GM20431 (cell line): ENCODE measurements around the gene RPS27.

Experiments
- in situ Hi-C: fragments of 300-500 bp; cut with MseI, MboI; formaldehyde crosslinking; loops from one replicate; pipeline ENCODE4 v1.15.0; 2020; ENCODE audit warnings: low sequenced_read_pairs; ENCODE audit not compliant: unreplicated experiment

RPS27 gene

DNA sequence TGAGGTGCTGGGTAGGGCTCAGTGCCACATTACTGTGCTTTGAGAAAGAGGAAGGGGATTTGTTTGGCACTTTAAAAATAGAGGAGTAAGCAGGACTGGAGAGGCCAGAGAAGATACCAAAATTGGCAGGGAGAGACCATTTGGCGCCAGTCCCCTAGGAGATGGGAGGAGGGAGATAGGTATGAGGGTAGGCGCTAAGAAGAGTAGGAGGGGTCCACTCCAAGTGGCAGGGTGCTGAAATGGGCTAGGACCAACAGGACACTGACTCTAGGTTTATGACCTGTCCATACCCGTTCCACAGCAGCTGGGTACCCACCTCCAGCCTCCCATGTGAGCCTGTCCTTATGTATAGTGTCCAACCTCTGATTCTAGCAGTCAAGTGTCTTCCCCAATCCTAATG is 31.1 kb upstream of the RPS27 start:
- in situ Hi-C loops = no loop called here

DNA sequence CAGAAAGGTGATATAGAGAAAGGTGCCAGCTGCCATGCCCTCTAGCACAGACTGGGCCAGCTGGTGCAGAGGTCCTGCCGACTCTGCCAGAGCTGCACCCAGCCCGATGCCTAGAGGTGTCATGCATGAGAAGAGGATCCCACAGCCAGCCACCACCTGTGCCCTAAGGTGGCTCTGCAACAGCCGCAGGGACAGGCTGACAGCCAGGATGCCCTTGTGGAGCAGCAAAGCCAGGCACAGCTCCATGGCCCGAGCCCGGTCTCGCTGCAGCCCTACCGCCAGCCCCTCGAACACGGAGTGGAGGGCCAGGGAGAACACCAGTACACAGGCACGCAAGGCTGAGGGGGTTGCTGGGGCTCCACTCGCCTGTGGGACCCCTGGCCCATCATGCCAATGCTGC is 30.4 kb upstream of the RPS27 start:
- in situ Hi-C loops = no loop called here

DNA sequence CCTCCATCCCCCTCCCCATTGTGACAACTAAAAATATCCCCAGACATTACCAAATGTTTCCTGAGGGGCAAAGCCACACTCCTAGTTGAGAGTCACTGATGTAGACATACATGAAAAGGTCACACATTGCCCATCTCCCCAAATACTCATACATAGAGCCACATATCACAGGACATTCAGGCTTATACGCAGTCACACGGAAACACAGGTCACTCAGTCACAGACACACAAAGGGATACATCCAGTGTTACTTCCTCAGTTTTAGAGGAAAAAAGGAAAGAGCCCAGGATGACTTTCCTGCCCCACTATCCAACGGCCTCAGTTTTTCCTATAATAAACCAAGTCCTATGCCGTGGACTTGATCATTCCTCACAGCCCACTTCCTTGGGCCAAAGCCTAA is 29.1 kb upstream of the RPS27 start:
- in situ Hi-C loops = no loop called here

DNA sequence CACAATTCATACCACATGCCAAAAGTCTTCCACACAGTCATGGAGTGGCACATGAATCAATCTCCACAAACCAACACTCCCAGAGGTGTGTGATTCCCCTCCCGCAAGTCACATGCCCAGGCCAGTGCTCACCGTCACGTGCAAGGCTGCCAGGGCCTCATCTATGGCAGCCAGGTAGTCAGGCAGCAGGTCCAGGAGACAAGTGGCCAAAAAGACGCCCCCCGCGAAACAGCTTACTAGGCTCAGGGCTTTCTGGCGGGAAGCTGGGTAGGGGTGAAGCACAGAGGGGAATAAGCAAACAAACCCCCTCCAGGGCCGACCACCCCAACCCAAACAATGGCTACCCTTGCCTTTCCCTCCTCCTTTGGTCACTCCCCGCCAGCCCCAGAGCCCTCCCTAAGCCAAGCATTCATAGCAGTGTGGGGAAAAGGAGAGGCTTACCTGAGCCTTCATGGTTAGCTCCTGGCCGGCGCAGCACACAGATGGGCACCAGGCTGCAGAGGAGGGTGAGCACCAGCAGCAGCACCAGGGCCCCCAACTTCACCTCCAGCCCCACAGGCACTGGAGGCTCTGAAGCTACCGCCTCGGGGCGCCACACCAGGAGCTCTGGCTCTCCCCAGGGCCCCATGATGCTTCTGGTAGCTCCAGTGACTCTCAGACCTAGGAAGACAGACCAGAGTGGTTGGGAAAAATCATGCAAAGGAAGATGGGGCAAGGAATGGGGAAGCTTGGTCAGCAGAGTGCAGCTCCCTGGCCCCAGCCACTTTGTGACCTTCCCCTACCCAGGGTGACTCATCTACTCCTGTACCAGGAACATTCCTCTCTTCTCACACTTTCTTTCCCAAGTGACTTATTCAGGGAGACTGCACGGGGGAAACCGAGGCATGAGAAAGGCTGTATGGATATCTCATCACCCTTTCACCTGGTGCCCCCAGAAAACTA is 28.2 kb upstream of the RPS27 start:
- in situ Hi-C loops = no loop called here

DNA sequence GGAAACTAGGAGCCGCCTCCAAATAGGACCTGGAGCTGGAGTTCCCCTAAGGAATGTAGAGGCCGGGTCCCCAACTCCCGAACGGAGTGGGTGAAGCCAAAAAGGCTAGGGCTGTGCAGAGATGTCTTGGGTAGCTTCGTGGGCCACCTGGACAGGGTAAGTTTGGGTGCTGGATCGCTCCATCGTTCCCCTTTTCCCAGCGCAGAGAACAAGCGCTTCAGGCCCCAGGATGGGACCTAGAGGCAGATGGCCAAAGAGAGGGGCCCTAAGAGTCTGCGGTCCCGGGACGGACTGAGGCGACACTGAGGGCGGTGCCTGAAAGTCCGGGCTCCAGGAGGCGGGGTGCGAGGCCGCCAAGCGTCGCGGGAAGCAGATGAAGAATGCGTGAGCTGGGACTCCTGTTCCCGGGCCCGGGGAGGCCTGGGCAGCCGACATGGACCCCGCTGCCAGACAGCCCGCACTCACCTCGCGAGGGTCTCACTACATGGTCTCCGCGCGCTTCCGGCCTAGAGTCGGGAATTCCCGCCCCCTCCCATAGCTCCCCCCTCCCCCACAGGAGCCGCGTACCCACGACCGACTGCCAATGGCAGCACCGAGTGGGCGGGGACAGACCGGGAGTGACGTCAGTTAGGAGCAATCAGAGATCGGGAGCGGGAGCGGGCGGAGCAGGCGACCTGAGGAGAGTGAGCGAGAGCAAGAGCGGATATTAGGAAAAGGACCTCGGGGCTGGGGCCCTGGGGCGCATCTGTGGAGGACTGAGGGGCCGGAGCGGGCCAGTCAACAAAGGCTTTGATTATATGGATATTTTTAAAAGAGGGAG is 27.3 kb upstream of the RPS27 start, which contains the start of gene SLC39A1:
TSS of gene SLC39A1 (minus strand) at position 508 of the 820 bp plus-strand sequence. CDS start 822 bp downstream, outside the sequence.
- in situ Hi-C loops = no loop called here

DNA sequence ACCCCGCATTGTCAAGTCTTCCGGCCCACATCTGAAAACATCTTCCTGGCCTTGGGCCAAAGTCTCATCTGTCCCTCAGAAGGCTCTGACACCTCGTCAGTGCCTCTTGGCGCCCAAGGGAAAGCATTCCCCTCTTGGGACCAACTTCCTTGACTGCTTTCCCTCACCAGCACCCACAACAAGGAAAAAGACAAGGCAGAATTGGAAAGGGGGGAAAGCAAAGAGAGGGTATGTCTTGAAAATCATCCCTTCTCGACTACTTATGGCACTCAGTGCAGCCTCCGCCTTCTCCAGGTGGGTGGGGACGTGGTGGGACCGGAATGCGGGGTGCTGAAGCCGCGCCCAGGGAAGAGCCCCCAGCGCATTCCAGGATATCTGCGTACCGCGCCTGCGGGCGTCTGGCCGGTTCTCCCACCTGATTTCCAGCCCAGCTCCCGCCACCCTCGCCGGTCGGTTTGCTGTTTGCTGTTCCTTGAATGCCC is 26.7 kb upstream of the RPS27 start:
- in situ Hi-C loops = no loop called here

DNA sequence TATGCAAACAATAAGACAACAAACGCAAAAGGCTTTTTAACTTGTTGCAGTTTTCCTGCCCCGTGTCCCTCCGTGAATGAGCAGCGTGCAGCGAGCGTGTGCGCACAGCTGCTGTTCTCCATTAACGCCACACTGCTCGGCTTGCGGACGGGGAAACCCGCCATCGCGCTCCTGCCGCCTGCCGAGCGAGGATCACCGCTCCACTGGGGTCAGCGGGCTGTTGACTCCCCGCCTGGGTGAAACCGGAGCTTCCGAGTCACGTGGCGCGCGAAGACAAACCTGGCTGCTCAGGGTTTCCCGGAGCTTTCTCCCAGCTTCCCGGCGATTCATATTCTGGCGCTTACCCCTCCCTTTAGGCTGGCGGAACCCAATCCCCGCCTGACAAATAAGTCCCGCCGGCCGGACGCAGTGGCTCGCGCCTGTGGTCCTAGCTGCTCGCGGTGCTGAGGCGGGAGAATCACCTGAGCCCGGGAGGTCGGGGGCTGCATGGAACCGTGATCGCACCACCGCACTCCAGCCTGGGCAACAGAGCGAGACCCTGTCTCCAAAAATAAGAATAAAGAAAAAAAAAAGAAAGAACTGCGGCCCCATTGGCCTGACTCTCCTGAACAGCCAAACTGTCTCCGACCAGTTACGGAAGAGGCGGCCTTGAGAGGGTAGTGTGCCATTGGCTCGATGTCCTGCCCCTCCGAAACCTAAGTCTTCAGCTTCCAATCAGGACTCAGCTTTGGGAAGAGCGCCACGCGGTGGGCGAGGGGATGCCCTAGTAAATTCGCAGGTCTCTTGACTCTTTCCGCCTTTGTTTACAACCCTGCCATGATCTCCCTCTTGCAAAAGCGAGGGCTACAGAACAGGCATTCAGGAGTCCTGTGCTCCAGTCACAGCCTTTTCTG is 23.2 kb upstream of the RPS27 start, which contains the start of gene CREB3L4:
TSS of gene CREB3L4 (plus strand) at position 796 of the 893 bp plus-strand sequence. CDS start 624 bp downstream, outside the sequence.
- in situ Hi-C loops = no loop called here

DNA sequence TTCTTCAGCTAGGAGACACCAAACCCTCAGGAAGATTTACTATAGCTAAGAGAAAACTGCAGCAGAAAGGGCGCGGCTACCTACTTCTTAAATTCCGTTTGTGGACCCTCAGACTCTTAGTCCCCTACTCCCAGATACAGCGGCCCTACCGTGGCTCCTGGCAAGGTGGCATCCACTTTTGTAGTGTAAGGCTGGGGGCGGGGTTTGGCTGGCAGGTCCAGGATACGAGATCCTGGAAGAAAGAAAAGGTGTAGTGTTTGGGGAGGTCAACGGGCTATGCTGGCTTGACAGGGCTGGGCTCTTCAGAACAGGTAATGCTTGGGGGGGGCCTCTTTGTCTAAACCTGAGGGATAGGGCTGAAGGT is 22.6 kb upstream of the RPS27 start:
- in situ Hi-C loops = no loop called here

DNA sequence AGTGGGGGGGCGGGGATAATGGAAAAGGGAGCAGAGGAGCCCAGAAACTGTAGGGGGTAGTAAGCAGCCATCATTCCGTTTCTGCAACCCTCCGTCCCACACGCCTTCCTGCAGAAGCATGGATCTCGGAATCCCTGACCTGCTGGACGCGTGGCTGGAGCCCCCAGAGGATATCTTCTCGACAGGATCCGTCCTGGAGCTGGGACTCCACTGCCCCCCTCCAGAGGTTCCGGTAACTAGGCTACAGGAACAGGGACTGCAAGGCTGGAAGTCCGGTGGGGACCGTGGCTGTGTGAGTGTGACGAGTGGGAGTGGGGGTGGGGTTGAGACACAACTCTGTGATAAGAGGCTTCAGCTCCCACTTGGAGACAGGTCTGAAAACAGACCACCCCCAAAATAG is 22.2 kb upstream of the RPS27 start:
- in situ Hi-C loops = no loop called here

DNA sequence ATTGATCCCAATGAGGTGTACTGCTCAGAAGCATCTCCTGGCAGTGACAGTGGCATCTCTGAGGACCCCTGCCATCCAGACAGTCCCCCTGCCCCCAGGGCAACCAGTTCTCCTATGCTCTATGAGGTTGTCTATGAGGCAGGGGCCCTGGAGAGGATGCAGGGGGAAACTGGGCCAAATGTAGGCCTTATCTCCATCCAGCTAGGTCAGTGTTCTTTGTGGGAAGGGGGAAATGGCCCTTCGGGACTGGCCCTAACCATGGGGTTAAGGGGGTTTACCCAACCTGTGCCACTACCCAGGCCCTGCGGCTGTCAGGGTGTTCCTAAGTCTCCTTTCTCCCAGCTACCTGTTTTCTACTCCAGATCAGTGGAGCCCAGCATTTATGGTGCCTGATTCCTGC is 21.6 kb upstream of the RPS27 start:
- in situ Hi-C loops = no loop called here

DNA sequence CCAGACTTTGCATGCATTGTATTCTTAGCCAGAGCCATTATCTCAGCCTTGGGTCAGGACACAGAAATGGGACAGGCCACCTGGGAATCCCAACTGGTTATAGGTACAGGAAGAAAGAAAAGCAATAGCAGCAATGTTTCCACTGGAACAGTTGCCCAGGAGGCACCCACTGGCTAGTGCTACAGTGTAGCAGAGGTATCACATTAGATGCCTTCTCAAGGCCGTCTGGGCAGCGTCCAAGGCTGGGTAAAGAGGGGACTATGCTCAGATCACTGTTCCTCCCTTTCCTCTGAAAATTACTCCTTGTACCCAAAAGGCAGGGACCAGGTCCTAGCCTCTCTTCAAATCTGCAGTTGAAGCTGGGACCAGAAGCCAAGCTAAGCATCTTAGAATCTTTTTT is 20.2 kb upstream of the RPS27 start:
- in situ Hi-C loops = no loop called here

DNA sequence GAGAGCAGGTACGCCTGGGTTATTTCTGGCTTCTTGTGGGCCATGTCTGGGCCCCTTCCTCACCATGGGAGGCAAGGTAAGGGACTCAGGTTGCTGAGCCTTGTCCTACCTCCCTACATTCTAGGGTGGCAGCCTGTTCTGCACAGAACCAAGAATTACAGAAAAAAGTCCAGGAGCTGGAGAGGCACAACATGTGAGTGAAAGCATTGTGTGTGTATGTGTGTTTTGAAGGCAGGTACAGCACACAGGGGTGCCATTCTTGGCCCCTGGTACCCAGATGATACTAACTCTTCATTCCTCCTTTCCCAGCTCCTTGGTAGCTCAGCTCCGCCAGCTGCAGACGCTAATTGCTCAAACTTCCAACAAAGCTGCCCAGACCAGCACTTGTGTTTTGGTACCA is 17.5 kb upstream of the RPS27 start:
- in situ Hi-C loops = no loop called here

DNA sequence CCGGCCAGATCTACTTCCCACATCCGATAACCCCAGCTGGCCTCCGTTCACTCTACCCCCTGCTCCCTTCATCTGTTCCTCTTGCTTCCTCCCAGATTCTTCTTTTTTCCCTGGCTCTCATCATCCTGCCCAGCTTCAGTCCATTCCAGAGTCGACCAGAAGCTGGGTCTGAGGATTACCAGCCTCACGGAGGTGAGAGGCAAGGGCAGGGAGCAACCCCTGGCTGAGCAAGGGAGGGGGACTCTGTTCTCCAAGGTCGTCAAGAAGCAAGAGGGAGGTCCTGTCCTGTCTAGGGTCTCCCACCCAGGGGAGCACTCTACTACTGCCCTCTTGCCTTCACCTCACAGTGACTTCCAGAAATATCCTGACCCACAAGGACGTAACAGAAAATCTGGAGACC is 17.0 kb upstream of the RPS27 start:
- in situ Hi-C loops = no loop called here

DNA sequence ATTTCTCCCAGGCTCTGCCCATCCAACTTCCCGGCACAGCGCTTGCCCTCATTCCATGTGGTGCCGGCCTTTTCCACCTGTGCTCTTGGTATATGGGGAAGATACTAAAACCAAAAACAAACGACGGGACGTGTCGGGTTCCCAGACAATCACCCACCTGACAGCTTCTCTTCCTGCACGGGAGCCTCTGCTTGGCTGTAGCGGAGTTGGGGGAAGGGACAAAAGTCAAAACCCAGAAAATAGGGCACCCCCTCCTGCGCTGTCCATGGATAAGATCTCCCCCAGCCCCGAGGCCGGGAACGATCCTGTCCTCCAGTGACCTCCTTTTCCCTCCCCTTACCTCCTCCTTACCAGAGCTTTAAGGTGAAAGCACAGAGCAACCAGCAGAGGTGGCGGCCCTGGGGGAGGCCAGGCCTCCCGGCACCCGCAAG is 13.7 kb upstream of the RPS27 start:
- in situ Hi-C loops = loop anchor here (25.0 kb wide), 1 partner anchor 315 kb away; the partner anchor contains the start of genes ILF2 and SNAPIN

DNA sequence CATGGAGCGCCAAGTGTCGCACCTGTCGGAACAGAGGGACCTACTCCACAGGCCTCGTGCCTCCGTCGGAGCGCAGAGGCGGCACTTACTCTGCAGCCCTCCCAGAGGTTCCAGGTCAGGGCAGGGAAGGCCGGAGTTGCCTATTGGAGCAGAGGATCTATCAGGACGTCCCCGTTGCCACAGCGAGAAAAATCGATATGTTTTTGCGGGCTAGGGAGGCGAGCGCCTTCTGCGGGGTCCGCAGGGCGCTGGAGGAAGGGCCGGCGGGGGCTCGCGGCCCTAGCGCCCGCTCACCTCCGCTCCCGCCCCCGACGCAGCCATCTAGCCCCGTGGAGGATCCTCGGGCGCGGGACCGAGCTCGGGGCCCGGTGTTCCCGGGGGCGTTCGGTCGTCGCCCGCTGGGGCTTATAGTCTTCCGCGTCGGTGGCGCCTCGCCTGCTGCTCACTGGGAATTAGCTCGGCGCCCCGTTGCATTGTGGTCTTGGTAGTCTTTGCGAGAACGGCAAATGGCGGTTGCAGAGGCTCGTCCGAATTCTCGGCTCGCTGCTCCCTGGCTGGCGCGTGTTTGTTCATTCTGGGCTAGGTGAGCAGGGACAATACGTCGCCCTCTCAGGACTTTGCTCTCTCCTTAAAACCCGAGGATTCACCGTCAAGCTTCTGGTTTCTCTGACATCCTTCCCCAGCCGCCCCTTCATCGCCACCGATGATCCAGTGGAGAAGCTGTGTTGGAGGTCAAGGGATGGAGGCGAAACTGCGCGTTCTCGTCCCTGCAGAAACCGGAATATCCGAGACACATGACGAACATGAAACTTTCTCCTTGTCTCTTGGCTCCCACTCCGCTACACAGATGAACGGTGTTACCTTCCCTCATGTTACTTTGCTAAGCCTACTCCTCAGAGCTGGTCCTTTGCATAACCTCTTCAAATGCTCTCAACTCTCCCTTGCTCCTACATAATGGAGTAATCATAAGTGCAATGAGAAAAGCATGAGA is 13.0 kb upstream of the RPS27 start, which contains the start of gene JTB:
TSS of gene JTB (minus strand) at position 425 of the 991 bp plus-strand sequence. CDS start at position 3, 422 bp downstream.
- in situ Hi-C loops = loop anchor here (25.0 kb wide), 1 partner anchor 315 kb away; the partner anchor contains the start of genes ILF2 and SNAPIN

DNA sequence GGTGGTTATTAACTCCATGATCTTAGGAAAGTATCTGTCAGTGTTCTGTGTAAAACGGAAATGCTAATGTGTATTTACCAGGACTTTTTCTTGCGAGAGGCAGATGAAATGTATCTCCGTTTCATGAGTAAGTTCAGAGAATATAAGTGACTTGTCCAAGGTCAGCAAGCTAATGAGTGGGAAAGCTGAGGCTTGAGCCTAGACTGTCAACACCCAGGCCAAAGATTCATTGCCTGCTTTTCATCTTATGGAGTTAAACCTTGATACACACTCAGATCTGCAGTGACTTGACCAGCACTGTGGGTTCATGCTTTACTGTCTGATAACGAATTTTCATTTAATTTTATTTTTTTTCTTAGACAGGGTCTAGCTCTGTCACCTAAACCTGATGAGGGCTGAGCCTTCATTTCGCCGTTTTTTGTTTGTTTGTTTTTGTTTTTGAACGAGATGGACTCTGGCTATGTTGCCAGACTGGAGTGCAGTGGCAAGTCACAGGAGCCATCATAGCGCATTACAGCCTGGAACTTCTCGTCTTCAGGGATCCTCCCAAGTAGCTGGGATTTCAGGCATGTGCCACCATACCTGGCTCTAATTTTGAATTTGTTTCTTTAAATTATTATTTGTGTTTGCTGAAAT is 12.2 kb upstream of the RPS27 start:
- in situ Hi-C loops = loop anchor here (25.0 kb wide), 1 partner anchor 316 kb away; the partner anchor contains the start of genes ILF2 and SNAPIN

DNA sequence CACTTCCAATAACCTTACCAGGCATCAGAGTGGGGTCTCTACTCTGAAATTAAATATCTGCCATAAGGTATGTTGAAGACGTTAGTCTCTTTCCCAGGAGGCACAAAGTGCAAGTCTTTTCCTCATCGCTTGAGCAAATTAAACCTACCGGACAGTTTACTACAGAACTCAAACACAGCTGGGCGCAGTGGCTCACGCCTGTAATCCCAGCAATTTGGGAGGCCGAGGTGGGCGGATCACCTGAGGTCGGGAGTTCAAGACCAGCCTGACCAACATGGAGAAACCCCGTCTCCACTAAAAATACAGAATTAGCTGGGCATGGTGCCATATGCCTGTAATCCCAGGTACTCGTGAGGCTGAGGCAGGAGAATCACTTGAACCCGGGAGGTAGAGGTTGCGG is 11.5 kb upstream of the RPS27 start:
- in situ Hi-C loops = loop anchor here (25.0 kb wide), 1 partner anchor 317 kb away; the partner anchor contains the start of genes ILF2 and SNAPIN

DNA sequence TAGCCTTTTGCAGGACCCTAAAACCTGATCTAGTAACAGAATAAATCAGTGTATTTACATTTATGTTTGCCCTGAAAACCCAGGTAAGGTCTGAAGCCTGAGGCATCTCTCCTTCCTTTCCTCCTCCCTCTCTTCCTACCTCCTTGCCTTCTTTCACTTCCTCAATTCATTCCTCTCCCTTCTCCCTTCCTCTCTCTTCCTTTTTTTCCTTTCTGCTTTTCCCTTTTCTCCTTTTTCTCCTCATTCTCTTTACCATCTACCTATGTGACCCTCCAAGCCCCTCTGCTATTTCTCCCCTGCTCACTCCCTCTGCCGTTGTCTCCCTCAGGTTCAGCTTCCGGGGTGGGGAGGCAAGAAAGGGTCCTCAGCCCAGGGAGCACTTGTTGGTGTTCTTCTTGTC is 8.8 kb upstream of the RPS27 start:
- in situ Hi-C loops = loop anchor here (25.0 kb wide), 1 partner anchor 319 kb away; the partner anchor contains the start of genes ILF2 and SNAPIN
